ENCODE measurements around the gene PCCA. TPM values are rescaled to one million over a fixed set of nuclear protein-coding genes. Genes with fewer than 3 reads are reported as not detected.
A peak's percentile ranks its signal among the peaks of the same experiment; 100 is the strongest.
"Not testable (repeated sequence)": the region's sequence is repeated elsewhere in the genome, so short reads cannot be mapped to it uniquely, and the experiment has no call there.

Gene PCCA
- total and polyA plus RNA-seq, 4 donors: 30.1 to 160 (median 76.3) TPM

- peak; percentile 83 for TF ChIP-seq ZBTB33 (IDR thresholded peaks at IDR 0.05)
- peak; percentile 49 for TF ChIP-seq YY1 (IDR thresholded peaks at IDR 0.05)
- peak; percentile 96 for TF ChIP-seq SP1 (IDR thresholded peaks at IDR 0.05)
Observed at GRCh38 chr13:100523981-100524386, 435.1 kb downstream of the PCCA start (continued).

GRCh38 chr13:100524688-100525087 is 435.8 kb downstream of the PCCA start:
- H3K9ac ChIP-seq (ENCODE audit: low read depth in 1 of 2, low read length in 2 of 2); H3K27me3 ChIP-seq (ENCODE audit: control insufficient read depth in 4 of 4, insufficient read depth in 4 of 4, low read length in 3 of 4); DNase-seq (ENCODE audit: low spot score); H3K4me3 ChIP-seq (ENCODE audit: low read depth in 1 of 3, low read length in 3 of 3); H3K9me3 ChIP-seq (ENCODE audit: control insufficient read depth in 4 of 4, low read length in 3 of 4): not testable (repeated sequence)
- peaks cover 0 to 14% (median 3%) of the 10 kb centered on the region in 4 donors for H3K36me3 ChIP-seq (ENCODE audit: control insufficient read depth in 4 of 4, insufficient read depth in 3 of 4, low read depth in 1 of 4, low read length in 3 of 4)
- peaks cover 8 to 48% (median 32%) of the 10 kb centered on the region in 4 donors for H3K4me1 ChIP-seq (ENCODE audit: control insufficient read depth in 4 of 4, insufficient read depth in 4 of 4, low read length in 3 of 4)
- peak overlapping the region in 1 of 2 donors; percentile 72 for H3K27ac ChIP-seq (ENCODE audit: low read depth in 1 of 2, low read length in 2 of 2)
- WGBS: 93% methylated on average over 5 of the region's 5 CpGs

DNA sequence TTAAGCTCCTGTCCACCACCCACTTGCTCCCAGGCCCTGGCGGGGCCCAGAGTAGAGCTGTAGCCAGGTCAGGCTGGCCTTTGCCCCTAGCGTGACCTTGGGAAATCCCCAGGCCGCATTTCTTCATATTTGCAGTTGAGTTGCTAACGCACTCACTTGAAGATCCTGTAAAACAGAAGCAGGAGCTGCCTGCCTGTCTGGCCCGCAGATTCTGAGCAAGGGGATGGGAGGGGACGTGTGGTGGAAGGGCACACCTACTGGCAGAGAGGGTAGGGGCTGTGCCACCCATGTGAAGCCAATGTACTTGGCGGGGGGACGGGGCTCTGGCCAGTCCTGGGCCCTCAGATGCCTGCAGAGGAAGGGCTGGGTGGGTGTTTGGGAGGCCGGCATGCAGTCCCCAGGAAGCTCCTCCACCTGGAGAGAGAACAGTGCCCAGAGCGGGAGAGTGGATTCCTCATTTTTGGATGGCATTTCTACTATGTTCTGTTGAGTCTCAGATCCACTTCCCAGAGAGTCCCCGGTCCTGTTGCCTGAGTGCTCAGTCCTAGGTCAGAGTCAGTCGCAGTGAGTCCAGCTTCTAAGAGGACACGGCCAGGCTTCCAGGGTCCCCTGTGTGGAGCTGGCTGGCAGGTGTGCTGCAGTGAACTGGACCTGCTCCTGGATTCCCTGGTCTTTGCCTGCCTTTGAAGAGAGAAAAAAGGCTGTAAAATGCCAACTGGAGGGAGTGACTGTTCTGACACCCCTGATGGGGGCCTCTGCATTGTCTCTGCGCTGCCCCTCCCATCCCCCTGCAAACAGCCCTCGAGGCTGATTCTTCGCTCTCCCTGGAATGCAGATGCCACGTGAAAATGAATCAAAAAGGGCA is 436.8 kb downstream of the PCCA start:
- H3K4me3 ChIP-seq (ENCODE audit: low read depth in 1 of 3, low read length in 3 of 3): no peak overlapping the region
- no peaks in the 10 kb centered on the region for H3K27me3 ChIP-seq (ENCODE audit: control insufficient read depth in 4 of 4, insufficient read depth in 4 of 4, low read length in 3 of 4)
- peaks cover 8 to 58% (median 40%) of the 10 kb centered on the region in 4 donors for H3K4me1 ChIP-seq (ENCODE audit: control insufficient read depth in 4 of 4, insufficient read depth in 4 of 4, low read length in 3 of 4)
- H3K36me3 ChIP-seq (ENCODE audit: control insufficient read depth in 4 of 4, insufficient read depth in 3 of 4, low read depth in 1 of 4, low read length in 3 of 4): peaks cover 0 to 14% (median 3%) of the 10 kb centered on the region in 4 donors
- TF ChIP-seq HNF4G (IDR thresholded peaks at IDR 0.05) (no peak), REST (IDR thresholded peaks at IDR 0.05) (peak; percentile 19), ZBTB33 (IDR thresholded peaks at IDR 0.05) (no peak), NR2F2 (IDR thresholded peaks at IDR 0.05) (peak; percentile 75), CTCF (IDR thresholded peaks at IDR 0.05; ENCODE audit: low read depth, low read length, missing input control) (no peak), SP1 (IDR thresholded peaks at IDR 0.05) (peak; percentile 76), TAF1 (conservative IDR thresholded peaks at IDR 0.05) (no peak), JUND (IDR thresholded peaks at IDR 0.05) (no peak), EGR1 (IDR thresholded peaks at IDR 0.05; ENCODE audit: low read depth in 2 of 2) (no peak), FOXA1 (IDR thresholded peaks at IDR 0.05) (no peak), RXRA (IDR thresholded peaks at IDR 0.05) (peak; percentile 71 to 88), FOXA2 (IDR thresholded peaks at IDR 0.05) (no peak), HNF4A (conservative IDR thresholded peaks at IDR 0.05) (peak; percentile 71 to 79), RAD21 (IDR thresholded peaks at IDR 0.05) (peak; percentile 7 to 35), YY1 (IDR thresholded peaks at IDR 0.05) (no peak), GABPA (IDR thresholded peaks at IDR 0.05 in 1 of 2, conservative IDR thresholded peaks at IDR 0.05 in 1 of 2) (no peak)
- TF ChIP-seq, protein P1, sequence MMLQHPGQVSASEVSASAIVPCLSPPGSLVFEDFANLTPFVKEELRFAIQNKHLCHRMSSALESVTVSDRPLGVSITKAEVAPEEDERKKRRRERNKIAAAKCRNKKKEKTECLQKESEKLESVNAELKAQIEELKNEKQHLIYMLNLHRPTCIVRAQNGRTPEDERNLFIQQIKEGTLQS (IDR thresholded peaks at IDR 0.05): no peak
- TF ChIP-seq, protein P2, sequence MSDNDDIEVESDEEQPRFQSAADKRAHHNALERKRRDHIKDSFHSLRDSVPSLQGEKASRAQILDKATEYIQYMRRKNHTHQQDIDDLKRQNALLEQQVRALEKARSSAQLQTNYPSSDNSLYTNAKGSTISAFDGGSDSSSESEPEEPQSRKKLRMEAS (IDR thresholded peaks at IDR 0.05): no peak
- peak overlapping the region in 1 of 2 donors; percentile 51 for H3K27ac ChIP-seq (ENCODE audit: low read depth in 1 of 2, low read length in 2 of 2)
- no peak for DNase-seq (ENCODE audit: low spot score)
- no peaks in the 10 kb centered on the region for H3K9me3 ChIP-seq (ENCODE audit: control insufficient read depth in 4 of 4, low read length in 3 of 4)
- 67% methylated on average over 17 of the region's 17 CpGs for WGBS
- H3K9ac ChIP-seq (ENCODE audit: low read depth in 1 of 2, low read length in 2 of 2): peak overlapping the region in 1 of 2 donors; percentile 10

Data from liver (tissue), 9 donors.